Measurements from ENCODE around the gene DAND5.
"Not testable (repeated sequence)": the region's sequence is repeated elsewhere in the genome, so short reads cannot be mapped to it uniquely, and the experiment has no call there.

Gene DAND5

DNA sequence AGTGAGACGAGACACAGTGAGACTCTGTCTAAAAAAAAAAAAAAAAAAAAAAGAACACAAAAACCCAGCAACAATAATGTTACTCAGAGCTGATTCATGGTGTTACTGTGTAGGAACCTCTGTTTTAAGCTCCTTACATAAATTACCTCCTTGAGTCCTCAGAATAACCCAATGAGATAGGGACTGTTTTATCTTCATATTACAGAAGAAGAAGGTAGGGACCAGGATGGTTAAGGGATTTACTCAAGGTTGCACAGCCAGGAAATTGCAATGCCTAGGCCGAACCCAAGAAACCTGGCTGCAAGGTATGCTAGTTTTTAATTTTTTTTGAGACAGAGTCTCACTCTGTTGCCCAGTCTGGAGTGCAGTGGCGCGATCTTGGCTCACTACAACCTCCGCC, 1.5 kb upstream of the DAND5 start:
- no peaks in the 10 kb centered on the region for H3K9me3 ChIP-seq (ENCODE audit: control insufficient read depth, low read length)
- no peak overlapping the region for H3K4me3 ChIP-seq (ENCODE audit: insufficient read depth, low read depth, low read length)
- H3K27me3 ChIP-seq (ENCODE audit: control insufficient read depth, insufficient read depth, low read length, poor library complexity, severe bottlenecking) = no peaks in the 10 kb centered on the region
- H3K36me3 ChIP-seq (ENCODE audit: control insufficient read depth, insufficient read depth, low read length) = no peaks in the 10 kb centered on the region
- H3K4me1 ChIP-seq (ENCODE audit: control insufficient read depth, insufficient read depth, low read length) = peaks cover 6% of the 10 kb centered on the region
- no peak overlapping the region for H3K27ac ChIP-seq (ENCODE audit: insufficient read depth, low read depth, low read length, poor library complexity, severe bottlenecking)
- 92 to 93% methylated on average over 4 to 5 of the region's 5 CpGs for WGBS, 2 experiments

- WGBS, 2 experiments = 91 to 92% methylated on average over 7 of the region's 7 CpGs
- H3K27me3 ChIP-seq (ENCODE audit: control insufficient read depth, insufficient read depth, low read length, poor library complexity, severe bottlenecking) = no peaks in the 10 kb centered on the region
- H3K36me3 ChIP-seq (ENCODE audit: control insufficient read depth, insufficient read depth, low read length) = no peaks in the 10 kb centered on the region
- H3K27ac ChIP-seq (ENCODE audit: insufficient read depth, low read depth, low read length, poor library complexity, severe bottlenecking) = no peak overlapping the region
- H3K4me1 ChIP-seq (ENCODE audit: control insufficient read depth, insufficient read depth, low read length) = peaks cover 4% of the 10 kb centered on the region
- H3K9me3 ChIP-seq (ENCODE audit: control insufficient read depth, low read length) = no peaks in the 10 kb centered on the region
- H3K4me3 ChIP-seq (ENCODE audit: insufficient read depth, low read depth, low read length) = no peak overlapping the region
These were observed 869 bp downstream of the DAND5 start for GRCh38 chr19:12970070-12970820.

DNA sequence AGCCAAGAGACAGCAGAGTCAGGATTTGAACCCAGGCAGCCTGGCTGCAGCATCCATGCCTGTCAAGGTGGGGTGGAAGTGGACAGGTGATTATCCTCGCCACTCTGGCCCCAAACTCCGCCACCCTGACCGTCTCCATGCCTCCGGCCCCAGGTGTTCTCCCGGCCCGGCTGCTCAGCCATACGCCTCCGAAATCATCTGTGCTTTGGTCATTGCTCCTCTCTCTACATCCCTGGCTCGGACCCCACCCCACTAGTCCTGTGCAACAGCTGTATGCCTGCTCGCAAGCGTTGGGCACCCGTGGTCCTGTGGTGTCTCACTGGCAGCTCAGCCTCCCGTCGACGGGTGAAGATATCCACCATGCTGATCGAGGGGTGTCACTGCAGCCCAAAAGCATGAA, 3.9 kb downstream of the DAND5 start:
- no peak overlapping the region for H3K4me3 ChIP-seq (ENCODE audit: insufficient read depth, low read depth, low read length)
- H3K36me3 ChIP-seq (ENCODE audit: control insufficient read depth, insufficient read depth, low read length) = no peaks in the 10 kb centered on the region
- no peaks in the 10 kb centered on the region for H3K4me1 ChIP-seq (ENCODE audit: control insufficient read depth, insufficient read depth, low read length)
- WGBS, 2 experiments = 91 to 92% methylated on average over 16 of the region's 16 CpGs
- no peak overlapping the region for H3K27ac ChIP-seq (ENCODE audit: insufficient read depth, low read depth, low read length, poor library complexity, severe bottlenecking)
- H3K27me3 ChIP-seq (ENCODE audit: control insufficient read depth, insufficient read depth, low read length, poor library complexity, severe bottlenecking) = no peaks in the 10 kb centered on the region
- H3K9me3 ChIP-seq (ENCODE audit: control insufficient read depth, low read length) = no peaks in the 10 kb centered on the region

GRCh38 chr19:12974301-12975220, 5.2 kb downstream of the DAND5 start:
- Histone ChIP-seq H3K4me3 (ENCODE audit: insufficient read depth, low read depth, low read length) (no peak overlapping the region), H3K27me3 (ENCODE audit: control insufficient read depth, insufficient read depth, low read length, poor library complexity, severe bottlenecking) (no peaks in the 10 kb centered on the region), H3K27ac (ENCODE audit: insufficient read depth, low read depth, low read length, poor library complexity, severe bottlenecking) (no peak overlapping the region), H3K4me1 (ENCODE audit: control insufficient read depth, insufficient read depth, low read length) (no peaks in the 10 kb centered on the region), H3K9me3 (ENCODE audit: control insufficient read depth, low read length) (no peaks in the 10 kb centered on the region), H3K36me3 (ENCODE audit: control insufficient read depth, insufficient read depth, low read length) (no peaks in the 10 kb centered on the region)
- WGBS, 2 experiments = 79 to 80% methylated on average over 19 of the region's 19 CpGs

- WGBS, 2 experiments = 90 to 91% methylated on average over 17 of the region's 17 CpGs
- H3K9me3 ChIP-seq (ENCODE audit: control insufficient read depth, low read length) = no peaks in the 10 kb centered on the region
- H3K36me3 ChIP-seq (ENCODE audit: control insufficient read depth, insufficient read depth, low read length) = no peaks in the 10 kb centered on the region
- H3K4me1 ChIP-seq (ENCODE audit: control insufficient read depth, insufficient read depth, low read length) = no peaks in the 10 kb centered on the region
- H3K27ac ChIP-seq (ENCODE audit: insufficient read depth, low read depth, low read length, poor library complexity, severe bottlenecking) = no peak overlapping the region
- no peak overlapping the region for H3K4me3 ChIP-seq (ENCODE audit: insufficient read depth, low read depth, low read length)
- no peaks in the 10 kb centered on the region for H3K27me3 ChIP-seq (ENCODE audit: control insufficient read depth, insufficient read depth, low read length, poor library complexity, severe bottlenecking)
These were observed 5.9 kb downstream of the DAND5 start for GRCh38 chr19:12975221-12975741.

GRCh38 chr19:12976109-12976508, 6.7 kb downstream of the DAND5 start:
- not testable (repeated sequence) for H3K4me3 ChIP-seq (ENCODE audit: insufficient read depth, low read depth, low read length); H3K9me3 ChIP-seq (ENCODE audit: control insufficient read depth, low read length)
- WGBS, 2 experiments = 81 to 85% methylated on average over 7 of the region's 7 CpGs

DNA sequence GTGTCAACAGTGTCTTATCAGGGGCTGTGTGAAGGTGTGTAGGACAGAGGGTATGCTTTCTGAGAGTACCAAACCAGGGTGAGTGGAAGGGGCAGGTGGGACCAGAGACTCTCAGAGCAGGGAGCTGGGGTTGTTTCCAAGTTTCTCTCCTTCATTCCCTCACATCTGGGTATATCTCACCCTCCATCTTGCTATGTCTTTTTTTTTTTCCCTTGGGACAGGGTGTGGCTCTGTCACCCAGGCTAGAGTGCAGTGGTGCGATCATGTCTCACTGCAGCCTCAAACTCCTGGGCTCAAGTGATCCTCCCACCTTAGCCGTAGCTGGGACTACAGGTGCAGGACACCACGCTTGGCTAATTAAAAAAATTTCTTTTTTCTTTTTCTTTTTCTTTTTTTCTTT, 10.6 kb downstream of the DAND5 start:
- Histone ChIP-seq H3K36me3 (ENCODE audit: control insufficient read depth, insufficient read depth, low read length) (no peaks in the 10 kb centered on the region), H3K27me3 (ENCODE audit: control insufficient read depth, insufficient read depth, low read length, poor library complexity, severe bottlenecking) (peaks cover 36% of the 10 kb centered on the region), H3K4me1 (ENCODE audit: control insufficient read depth, insufficient read depth, low read length) (peaks cover 4% of the 10 kb centered on the region), H3K9me3 (ENCODE audit: control insufficient read depth, low read length) (no peaks in the 10 kb centered on the region), H3K27ac (ENCODE audit: insufficient read depth, low read depth, low read length, poor library complexity, severe bottlenecking) (no peak overlapping the region), H3K4me3 (ENCODE audit: insufficient read depth, low read depth, low read length) (no peak overlapping the region)
- 87 to 91% methylated on average over 3 of the region's 3 CpGs for WGBS, 2 experiments

More at GRCh38 chr19:12976109-12976508, 6.7 kb downstream of the DAND5 start:
- not testable (repeated sequence) for H3K27me3 ChIP-seq (ENCODE audit: control insufficient read depth, insufficient read depth, low read length, poor library complexity, severe bottlenecking); H3K27ac ChIP-seq (ENCODE audit: insufficient read depth, low read depth, low read length, poor library complexity, severe bottlenecking); H3K4me1 ChIP-seq (ENCODE audit: control insufficient read depth, insufficient read depth, low read length); H3K36me3 ChIP-seq (ENCODE audit: control insufficient read depth, insufficient read depth, low read length)

GRCh38 chr19:12982648-12983047, 13.3 kb downstream of the DAND5 start:
- Histone ChIP-seq H3K27ac (ENCODE audit: insufficient read depth, low read depth, low read length, poor library complexity, severe bottlenecking) (no peak overlapping the region), H3K36me3 (ENCODE audit: control insufficient read depth, insufficient read depth, low read length) (no peaks in the 10 kb centered on the region), H3K27me3 (ENCODE audit: control insufficient read depth, insufficient read depth, low read length, poor library complexity, severe bottlenecking) (peaks cover 63% of the 10 kb centered on the region), H3K4me1 (ENCODE audit: control insufficient read depth, insufficient read depth, low read length) (peaks cover 16% of the 10 kb centered on the region), H3K4me3 (ENCODE audit: insufficient read depth, low read depth, low read length) (no peak overlapping the region), H3K9me3 (ENCODE audit: control insufficient read depth, low read length) (no peaks in the 10 kb centered on the region)
- WGBS, 2 experiments = 86 to 87% methylated on average over 4 to 6 of the region's 6 CpGs

DNA sequence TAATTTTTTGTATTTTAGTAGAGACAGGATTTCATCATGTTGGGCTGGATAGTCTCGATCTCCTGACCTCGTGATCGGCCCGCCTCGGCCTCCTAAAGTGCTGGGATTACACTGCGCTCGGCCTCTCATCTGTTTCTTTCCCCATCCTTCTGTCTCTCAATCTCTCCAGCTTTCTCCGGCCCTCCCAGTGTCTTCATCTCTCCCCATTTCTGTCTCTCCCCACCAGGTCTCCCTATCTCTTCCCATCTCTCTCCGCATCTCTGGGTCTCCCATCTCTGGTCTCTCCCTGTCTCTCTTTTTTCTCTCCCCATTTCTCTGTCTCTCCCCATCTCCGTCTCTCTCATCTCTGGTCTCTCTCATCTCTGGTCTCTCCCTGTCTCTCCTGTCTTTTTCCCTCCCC, 13.7 kb downstream of the DAND5 start:
- Histone ChIP-seq H3K27ac (ENCODE audit: insufficient read depth, low read depth, low read length, poor library complexity, severe bottlenecking) (no peak overlapping the region), H3K9me3 (ENCODE audit: control insufficient read depth, low read length) (no peaks in the 10 kb centered on the region), H3K4me3 (ENCODE audit: insufficient read depth, low read depth, low read length) (no peak overlapping the region), H3K4me1 (ENCODE audit: control insufficient read depth, insufficient read depth, low read length) (peaks cover 16% of the 10 kb centered on the region), H3K36me3 (ENCODE audit: control insufficient read depth, insufficient read depth, low read length) (no peaks in the 10 kb centered on the region), H3K27me3 (ENCODE audit: control insufficient read depth, insufficient read depth, low read length, poor library complexity, severe bottlenecking) (peaks cover 67% of the 10 kb centered on the region)
- 61 to 62% methylated on average over 10 of the region's 10 CpGs for WGBS, 2 experiments

- no peak overlapping the region for H3K27ac ChIP-seq (ENCODE audit: insufficient read depth, low read depth, low read length, poor library complexity, severe bottlenecking)
- H3K4me3 ChIP-seq (ENCODE audit: insufficient read depth, low read depth, low read length) = no peak overlapping the region
- no peaks in the 10 kb centered on the region for H3K36me3 ChIP-seq (ENCODE audit: control insufficient read depth, insufficient read depth, low read length)
- H3K9me3 ChIP-seq (ENCODE audit: control insufficient read depth, low read length) = no peaks in the 10 kb centered on the region
- H3K27me3 ChIP-seq (ENCODE audit: control insufficient read depth, insufficient read depth, low read length, poor library complexity, severe bottlenecking) = peaks cover 73% of the 10 kb centered on the region
- WGBS, 2 experiments = 10% methylated on average over 51 of the region's 51 CpGs
- peaks cover 16% of the 10 kb centered on the region for H3K4me1 ChIP-seq (ENCODE audit: control insufficient read depth, insufficient read depth, low read length)
These were observed 14.3 kb downstream of the DAND5 start for GRCh38 chr19:12983542-12984142.

Measured in ectodermal cell (in vitro differentiated cells).